Measurements from ENCODE around the gene NOL7.

The NOL7 gene

DNA sequence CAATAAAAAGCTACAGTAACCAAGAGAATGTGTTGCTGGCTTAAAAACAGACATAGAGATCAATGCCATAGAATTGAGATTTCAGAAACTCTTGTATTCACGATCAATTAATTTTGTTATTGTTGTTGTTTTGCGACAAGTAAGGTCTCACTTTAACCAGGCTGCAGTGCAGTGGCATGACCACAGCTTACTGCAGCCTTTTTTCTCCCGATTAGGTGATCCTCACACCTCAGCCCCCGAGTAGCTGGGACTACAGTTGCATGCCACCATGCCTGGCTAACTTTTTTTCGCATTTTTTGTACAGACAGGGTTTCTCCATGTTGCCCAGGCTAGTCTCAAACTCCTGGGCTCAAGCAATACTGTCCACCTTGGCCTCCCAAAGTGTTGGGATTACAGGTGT lies 54.3 kb downstream of the NOL7 start:
- Histone ChIP-seq H3K4me3 (ENCODE audit: low read length) (no peak overlapping the region), H3K36me3 (ENCODE audit: control insufficient read depth, low read length) (peaks cover 7% of the 10 kb centered on the region), H3F3A (ENCODE audit: control insufficient read depth, insufficient read depth) (no peaks in the 10 kb centered on the region), H4K20me1 (ENCODE audit: control insufficient read depth, insufficient read depth, low read depth, low read length) (no peaks in the 10 kb centered on the region), H3K27ac (ENCODE audit: low read depth, low read length) (no peak overlapping the region), H3K9me2 (replicated peaks; ENCODE audit: control insufficient read depth, low read length) (no peaks in the 10 kb centered on the region), H3K27me3 (ENCODE audit: control insufficient read depth, low read length) (no peaks in the 10 kb centered on the region), H3K4me1 (ENCODE audit: control insufficient read depth, low read length) (peaks cover 22% of the 10 kb centered on the region), H3K4me2 (ENCODE audit: low read length) (no peak overlapping the region), H3K79me2 (ENCODE audit: control insufficient read depth, low read length) (peaks cover 100% of the 10 kb centered on the region), H3K9me3 (ENCODE audit: control insufficient read depth, insufficient read depth, low read length) (no peaks in the 10 kb centered on the region)
- TF ChIP-seq, protein P1, sequence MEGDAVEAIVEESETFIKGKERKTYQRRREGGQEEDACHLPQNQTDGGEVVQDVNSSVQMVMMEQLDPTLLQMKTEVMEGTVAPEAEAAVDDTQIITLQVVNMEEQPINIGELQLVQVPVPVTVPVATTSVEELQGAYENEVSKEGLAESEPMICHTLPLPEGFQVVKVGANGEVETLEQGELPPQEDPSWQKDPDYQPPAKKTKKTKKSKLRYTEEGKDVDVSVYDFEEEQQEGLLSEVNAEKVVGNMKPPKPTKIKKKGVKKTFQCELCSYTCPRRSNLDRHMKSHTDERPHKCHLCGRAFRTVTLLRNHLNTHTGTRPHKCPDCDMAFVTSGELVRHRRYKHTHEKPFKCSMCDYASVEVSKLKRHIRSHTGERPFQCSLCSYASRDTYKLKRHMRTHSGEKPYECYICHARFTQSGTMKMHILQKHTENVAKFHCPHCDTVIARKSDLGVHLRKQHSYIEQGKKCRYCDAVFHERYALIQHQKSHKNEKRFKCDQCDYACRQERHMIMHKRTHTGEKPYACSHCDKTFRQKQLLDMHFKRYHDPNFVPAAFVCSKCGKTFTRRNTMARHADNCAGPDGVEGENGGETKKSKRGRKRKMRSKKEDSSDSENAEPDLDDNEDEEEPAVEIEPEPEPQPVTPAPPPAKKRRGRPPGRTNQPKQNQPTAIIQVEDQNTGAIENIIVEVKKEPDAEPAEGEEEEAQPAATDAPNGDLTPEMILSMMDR (IDR thresholded peaks at IDR 0.05; ENCODE audit: low read depth, low read length, poor library complexity, severe bottlenecking): no peak
- TF ChIP-seq EZH2phosphoT487 (IDR thresholded peaks at IDR 0.05; ENCODE audit: borderline replicate concordance, low read length): no peak
